Esophagus mucosa (tissue), 1 donor: ENCODE results near the gene IDH3G. TPM values are rescaled to one million over a fixed set of nuclear protein-coding genes. Genes with fewer than 3 reads are reported as not detected.
A peak's percentile ranks its signal among the peaks of the same experiment; 100 is the strongest.
"Not testable (repeated sequence)": the region's sequence is repeated elsewhere in the genome, so short reads cannot be mapped to it uniquely, and the experiment has no call there.

ENCODE experiments used
- ATAC-seq: fragments of 200-7000 bp; cut with Tn5 transposase; one replicate; pipeline ENCODE4 v1.9.1; 2020
- total RNA-seq: library from RNA; stranded (reverse); gene quantifications from one replicate; pipeline ENCODE4 v1.2.4, GENCODE V29; 2023
- donor health status: DM: yes; HTN: yes; CAD: no.

IDH3G gene
- total RNA-seq, 1 donor from 2014 or later, result 32.6 TPM

DNA sequence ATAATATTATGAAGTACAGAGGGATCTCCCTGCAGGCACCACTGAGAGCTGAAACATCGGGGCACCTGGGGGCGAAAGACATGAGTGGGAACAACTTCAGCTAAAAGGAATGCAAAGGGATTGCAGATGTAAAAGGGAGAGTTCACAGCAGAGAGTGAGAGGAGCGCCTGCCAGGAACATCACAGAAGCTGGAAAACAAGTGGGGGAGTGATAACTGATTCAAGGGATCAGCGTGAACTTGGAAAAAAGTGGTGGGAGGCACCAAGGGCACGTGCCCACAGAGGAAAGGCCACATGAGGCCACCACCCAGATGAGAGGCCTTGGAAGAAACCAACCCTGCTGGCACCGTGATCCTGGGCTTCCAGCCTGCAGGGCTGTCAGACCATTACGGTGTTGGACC is 45.2 kb downstream of the IDH3G start:
- not testable (repeated sequence) for ATAC-seq

- ATAC-seq, result not testable (repeated sequence)
These were observed 47.2 kb downstream of the IDH3G start for GRCh38 chrX:153746991-153747390.

DNA sequence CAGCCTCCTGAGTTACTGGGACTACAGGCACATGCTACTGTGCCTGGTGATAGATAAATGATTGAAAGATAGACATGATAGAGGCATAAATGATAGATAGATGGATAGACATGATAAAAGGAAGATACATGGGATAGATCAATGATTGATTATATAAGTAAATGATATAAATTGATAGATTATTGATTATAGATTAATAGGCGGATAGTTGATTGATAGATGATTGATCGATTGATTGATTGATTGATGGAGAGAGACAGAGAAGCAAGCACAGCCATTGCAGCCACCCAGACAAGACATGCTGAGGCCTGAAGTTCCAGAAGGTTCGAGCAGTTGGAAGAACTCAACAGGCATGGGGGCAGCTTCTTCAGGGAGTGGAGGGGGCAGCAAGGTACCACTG is 47.8 kb downstream of the IDH3G start:
- ATAC-seq, result no peak

GRCh38 chrX:153745067-153745433 is 49.1 kb downstream of the IDH3G start:
- ATAC-seq, result not testable (repeated sequence)

- ATAC-seq, result no peak
These were observed 49.7 kb downstream of the IDH3G start for GRCh38 chrX:153744210-153745066.

DNA sequence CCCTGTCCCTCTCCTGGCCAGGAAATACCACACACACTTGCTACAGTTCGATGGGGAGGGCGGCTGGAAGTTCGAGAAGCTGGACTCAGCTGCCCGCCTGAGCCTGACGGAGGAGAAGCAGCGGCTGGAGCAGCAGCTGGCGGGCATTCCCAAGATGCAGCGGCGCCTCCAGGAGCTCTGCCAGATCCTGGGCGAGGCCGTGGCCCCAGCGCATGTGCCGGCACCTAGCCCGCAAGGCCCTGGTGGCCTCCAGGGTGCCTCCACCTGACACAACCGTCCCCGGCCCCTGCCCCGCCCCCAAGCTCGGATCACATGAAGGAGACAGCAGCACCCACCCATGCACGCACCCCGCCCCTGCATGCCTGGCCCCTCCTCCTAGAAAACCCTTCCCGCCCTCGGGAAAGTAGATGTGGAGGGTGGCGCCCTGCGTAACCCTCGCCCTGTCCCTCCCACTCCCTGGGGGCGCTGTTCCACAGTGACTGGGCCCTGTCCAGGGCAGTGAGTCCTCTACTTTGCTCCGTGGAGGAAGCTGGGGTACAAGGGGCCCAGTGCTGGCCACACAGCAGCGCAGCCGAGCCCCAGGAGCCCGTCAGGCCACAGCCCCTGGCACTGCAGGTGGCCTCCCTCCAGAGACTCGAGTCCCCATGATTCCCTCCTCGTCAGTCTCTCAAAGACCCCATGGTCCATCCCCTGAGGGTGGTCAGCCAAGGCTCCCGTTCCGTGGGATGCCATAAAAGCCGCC is 50.5 kb downstream of the IDH3G start:
- ATAC-seq, result peak; percentile 29

GRCh38 chrX:153742796-153743467 is 51.2 kb downstream of the IDH3G start:
- ATAC-seq, result not testable (repeated sequence)

DNA sequence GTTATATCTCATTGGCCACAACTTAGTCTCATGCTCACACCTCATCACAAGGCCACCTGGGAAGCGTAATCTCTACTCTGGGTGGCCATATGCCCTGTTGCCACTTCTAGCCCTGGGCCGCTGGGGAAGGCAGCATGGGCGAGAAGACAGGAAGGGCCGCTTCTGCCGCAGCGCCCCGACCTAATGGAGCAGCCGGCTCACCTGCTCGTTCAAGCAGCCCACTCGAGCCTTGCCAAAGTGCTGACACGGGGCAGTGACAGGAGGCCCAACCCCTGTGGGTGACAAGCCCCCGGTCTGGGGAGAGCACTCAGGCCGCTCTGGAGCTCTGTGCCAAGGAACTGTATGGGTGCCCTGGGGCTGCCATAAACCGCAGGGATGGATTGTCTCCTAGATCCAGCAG is 52.1 kb downstream of the IDH3G start:
- ATAC-seq, result not testable (repeated sequence)

DNA sequence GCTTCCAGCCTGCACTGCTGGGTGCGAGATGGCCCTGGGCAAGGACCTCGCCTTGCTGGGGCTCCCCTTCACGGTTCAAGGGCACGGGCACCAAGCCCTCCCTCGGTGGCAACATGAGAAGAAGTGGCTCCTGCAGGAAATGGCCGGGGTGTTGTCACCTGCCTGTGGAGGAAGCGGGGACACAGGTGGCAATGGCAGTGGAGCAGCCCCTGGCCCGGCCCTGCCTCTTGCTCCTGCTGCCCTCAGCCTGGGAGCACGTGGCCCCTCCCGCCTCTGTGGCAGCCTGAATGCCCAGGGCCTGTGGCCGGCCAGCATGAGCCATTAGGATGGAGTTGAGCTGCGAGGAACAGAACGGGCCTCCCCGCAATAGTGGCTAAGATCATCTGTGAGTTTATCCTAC is 52.7 kb downstream of the IDH3G start:
- no peak for ATAC-seq

- ATAC-seq, result no peak
These were observed 53.4 kb downstream of the IDH3G start for GRCh38 chrX:153740631-153741222.

DNA sequence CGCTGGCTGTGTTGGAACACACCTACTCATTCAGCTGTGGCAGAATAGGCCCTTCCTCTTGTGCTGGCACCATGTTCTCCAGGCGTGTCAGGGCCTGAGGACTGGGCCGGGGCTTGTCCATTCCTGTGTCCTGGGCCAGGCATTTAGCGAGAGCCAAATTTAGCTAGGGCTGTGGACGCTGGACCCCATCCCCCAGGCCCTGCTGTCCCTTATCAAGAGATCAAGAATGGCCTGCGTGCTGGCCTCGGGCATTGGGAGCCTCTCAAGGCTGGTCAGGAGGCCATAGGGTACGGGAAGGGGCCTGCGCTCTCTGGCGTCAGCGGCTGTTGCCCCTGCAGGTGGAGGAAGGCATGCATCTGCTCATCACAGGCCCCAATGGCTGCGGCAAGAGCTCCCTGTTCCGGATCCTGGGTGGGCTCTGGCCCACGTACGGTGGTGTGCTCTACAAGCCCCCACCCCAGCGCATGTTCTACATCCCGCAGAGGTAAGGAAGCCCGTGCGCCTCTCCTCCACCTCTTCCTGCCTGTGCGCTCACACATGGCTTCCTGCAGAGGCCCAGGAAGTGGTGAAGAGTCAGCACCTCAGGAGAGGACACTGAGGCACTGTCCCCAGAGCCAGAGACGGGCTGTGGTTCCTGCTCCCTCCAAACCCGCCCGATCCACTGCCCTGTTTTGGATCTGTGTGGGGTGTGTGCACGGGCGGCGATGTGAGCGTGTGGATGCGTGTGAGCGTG is 54.3 kb downstream of the IDH3G start:
- peak; percentile 62 for ATAC-seq

- ATAC-seq, result no peak
These were observed 56.0 kb downstream of the IDH3G start for GRCh38 chrX:153738056-153738605.

DNA sequence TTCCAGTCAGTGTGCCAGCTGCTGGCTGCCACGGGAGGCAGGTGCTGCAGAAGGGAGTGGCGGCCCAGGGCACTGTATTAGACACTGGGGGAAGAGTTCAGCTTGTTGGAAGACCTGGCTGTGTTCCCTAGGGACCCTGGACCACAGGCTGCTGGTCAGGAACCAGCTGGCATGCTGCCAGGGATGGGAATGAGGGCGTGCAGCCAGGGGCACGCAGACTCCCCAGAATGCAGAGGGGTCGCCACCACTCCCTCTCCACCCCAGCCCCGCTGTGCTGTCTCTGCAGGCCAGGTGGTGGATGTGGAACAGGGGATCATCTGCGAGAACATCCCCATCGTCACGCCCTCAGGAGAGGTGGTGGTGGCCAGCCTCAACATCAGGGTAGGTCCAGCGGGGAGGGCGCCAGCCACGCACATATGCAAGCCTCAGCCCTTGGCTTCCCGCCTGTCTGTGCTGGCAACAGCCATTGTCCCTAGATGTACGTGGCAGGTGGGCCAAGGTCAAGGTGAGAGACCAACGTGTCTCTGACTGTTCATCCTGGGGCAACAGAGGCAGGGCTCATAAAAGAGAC is 57.2 kb downstream of the IDH3G start:
- ATAC-seq, result no peak

- ATAC-seq, result no peak
These were observed 57.9 kb downstream of the IDH3G start for GRCh38 chrX:153736071-153736820.

Other genes with a start within 250 kb of the IDH3G start
- gene CCNQ, start 195.2 kb downstream of the IDH3G start, total RNA-seq, result 18.2 TPM
- gene DUSP9, start 147.2 kb downstream of the IDH3G start, total RNA-seq, result 0.76 TPM
- gene PNCK, start 120.6 kb downstream of the IDH3G start, total RNA-seq, result 1.00 TPM
- gene SLC6A8, start 106.4 kb downstream of the IDH3G start, total RNA-seq, result 62.0 TPM
- gene BCAP31, start 70.0 kb downstream of the IDH3G start, total RNA-seq, result 191 TPM
- gene ABCD1, start 69.5 kb downstream of the IDH3G start, total RNA-seq, result 2.5 TPM
- 11.2 TPM for gene PLXNB3, start 30.1 kb downstream of the IDH3G start, total RNA-seq
- 0.12 TPM for gene SRPK3, start 13.3 kb downstream of the IDH3G start, total RNA-seq
- gene SSR4, start 293 bp upstream of the IDH3G start, total RNA-seq, result 168 TPM
- 0.68 TPM for gene PDZD4, start 36.2 kb upstream of the IDH3G start, total RNA-seq
- gene L1CAM, start 91.8 kb upstream of the IDH3G start, total RNA-seq, result 0.80 TPM
- 0.20 TPM for gene AVPR2, start 110.3 kb upstream of the IDH3G start, total RNA-seq
- gene ARHGAP4, start 131.9 kb upstream of the IDH3G start, total RNA-seq, result 7.5 TPM
- gene NAA10, start 140.7 kb upstream of the IDH3G start, total RNA-seq, result 73.6 TPM
- gene RENBP, start 150.3 kb upstream of the IDH3G start, total RNA-seq, result 0.52 TPM
- gene HCFC1, start 177.4 kb upstream of the IDH3G start, total RNA-seq, result 33.0 TPM
- gene TMEM187, start 178.4 kb upstream of the IDH3G start, total RNA-seq, result 5.1 TPM
- gene IRAK1, start 225.5 kb upstream of the IDH3G start, total RNA-seq, result 97.8 TPM